Measurements from ENCODE around the gene SLPI. TPM values are rescaled to one million over a fixed set of nuclear protein-coding genes. Genes with fewer than 3 reads are reported as not detected.

Gene SLPI
- total RNA-seq, 2 donors from 2014 or later: 57.3 to 306 TPM

GRCh38 chr20:45257711-45258110, 3.3 kb upstream of the SLPI start:
- no peak for DNase-seq (ENCODE audit: low spot score)
- no peak for TF ChIP-seq CTCF (IDR thresholded peaks at IDR 0.05)
- H3K27me3 ChIP-seq: no peaks in the 10 kb centered on the region
- H3K36me3 ChIP-seq: no peaks in the 10 kb centered on the region
- no peak overlapping the region for H3K4me3 ChIP-seq
- H3K4me1 ChIP-seq: peaks cover 0 to 7% of the 10 kb centered on the region in 2 donors
- H3K27ac ChIP-seq: no peak overlapping the region
- H3K9me3 ChIP-seq: no peaks in the 10 kb centered on the region

- no peak for TF ChIP-seq CTCF (IDR thresholded peaks at IDR 0.05)
- no peaks in the 10 kb centered on the region for H3K9me3 ChIP-seq
- no peaks in the 10 kb centered on the region for H3K27me3 ChIP-seq
- DNase-seq (ENCODE audit: low spot score): no peak
- no peaks in the 10 kb centered on the region for H3K36me3 ChIP-seq
- H3K27ac ChIP-seq: no peak overlapping the region
- peaks cover 0 to 7% of the 10 kb centered on the region in 2 donors for H3K4me1 ChIP-seq
- H3K4me3 ChIP-seq: no peak overlapping the region
Measured at GRCh38 chr20:45257161-45257560, 2.8 kb upstream of the SLPI start.

- no peaks in the 10 kb centered on the region for H3K27me3 ChIP-seq
Measured at GRCh38 chr20:45253261-45253660, 1.1 kb downstream of the SLPI start.

GRCh38 chr20:45251884-45252560, 2.3 kb downstream of the SLPI start:
- Histone ChIP-seq H3K27ac (no peak overlapping the region), H3K4me3 (no peak overlapping the region)
- no peak for DNase-seq (ENCODE audit: low spot score)

More at GRCh38 chr20:45253261-45253660, 1.1 kb downstream of the SLPI start:
- H3K4me3 ChIP-seq: no peak overlapping the region
- no peaks in the 10 kb centered on the region for H3K9me3 ChIP-seq
- peaks cover 0 to 7% of the 10 kb centered on the region in 2 donors for H3K4me1 ChIP-seq
- no peak for TF ChIP-seq CTCF (IDR thresholded peaks at IDR 0.05)
- no peak overlapping the region for H3K27ac ChIP-seq
- no peaks in the 10 kb centered on the region for H3K36me3 ChIP-seq
- no peak for DNase-seq (ENCODE audit: low spot score)

GRCh38 chr20:45248609-45249008, 5.8 kb downstream of the SLPI start:
- Histone ChIP-seq H3K27me3 (no peaks in the 10 kb centered on the region), H3K9me3 (no peaks in the 10 kb centered on the region), H3K4me1 (no peaks in the 10 kb centered on the region), H3K4me3 (no peak overlapping the region), H3K36me3 (no peaks in the 10 kb centered on the region), H3K27ac (no peak overlapping the region)
- DNase-seq (ENCODE audit: low spot score): no peak
- TF ChIP-seq CTCF (IDR thresholded peaks at IDR 0.05): no peak

More at GRCh38 chr20:45251884-45252560, 2.3 kb downstream of the SLPI start:
- no peaks in the 10 kb centered on the region for H3K36me3 ChIP-seq
- peaks cover 0 to 7% of the 10 kb centered on the region in 2 donors for H3K4me1 ChIP-seq
- no peak for TF ChIP-seq CTCF (IDR thresholded peaks at IDR 0.05)
- H3K27me3 ChIP-seq: no peaks in the 10 kb centered on the region
- H3K9me3 ChIP-seq: no peaks in the 10 kb centered on the region

GRCh38 chr20:45247865-45248264, 6.5 kb downstream of the SLPI start:
- no peak overlapping the region for H3K27ac ChIP-seq
- no peaks in the 10 kb centered on the region for H3K36me3 ChIP-seq
- no peak overlapping the region for H3K4me3 ChIP-seq
- H3K9me3 ChIP-seq: no peaks in the 10 kb centered on the region
- H3K4me1 ChIP-seq: no peaks in the 10 kb centered on the region
- DNase-seq (ENCODE audit: low spot score): no peak
- H3K27me3 ChIP-seq: no peaks in the 10 kb centered on the region
- no peak for TF ChIP-seq CTCF (IDR thresholded peaks at IDR 0.05)
